EH (cell line): ENCODE data around the gene CARNS1.
A peak's percentile ranks its signal among the peaks of the same experiment; 100 is the strongest.

Experiments used
- DNase-seq: peaks from one replicate; pipeline ENCODE4 v3.0.0-alpha.2; 2015; ENCODE audit warnings: low read depth

Gene CARNS1, protein sequence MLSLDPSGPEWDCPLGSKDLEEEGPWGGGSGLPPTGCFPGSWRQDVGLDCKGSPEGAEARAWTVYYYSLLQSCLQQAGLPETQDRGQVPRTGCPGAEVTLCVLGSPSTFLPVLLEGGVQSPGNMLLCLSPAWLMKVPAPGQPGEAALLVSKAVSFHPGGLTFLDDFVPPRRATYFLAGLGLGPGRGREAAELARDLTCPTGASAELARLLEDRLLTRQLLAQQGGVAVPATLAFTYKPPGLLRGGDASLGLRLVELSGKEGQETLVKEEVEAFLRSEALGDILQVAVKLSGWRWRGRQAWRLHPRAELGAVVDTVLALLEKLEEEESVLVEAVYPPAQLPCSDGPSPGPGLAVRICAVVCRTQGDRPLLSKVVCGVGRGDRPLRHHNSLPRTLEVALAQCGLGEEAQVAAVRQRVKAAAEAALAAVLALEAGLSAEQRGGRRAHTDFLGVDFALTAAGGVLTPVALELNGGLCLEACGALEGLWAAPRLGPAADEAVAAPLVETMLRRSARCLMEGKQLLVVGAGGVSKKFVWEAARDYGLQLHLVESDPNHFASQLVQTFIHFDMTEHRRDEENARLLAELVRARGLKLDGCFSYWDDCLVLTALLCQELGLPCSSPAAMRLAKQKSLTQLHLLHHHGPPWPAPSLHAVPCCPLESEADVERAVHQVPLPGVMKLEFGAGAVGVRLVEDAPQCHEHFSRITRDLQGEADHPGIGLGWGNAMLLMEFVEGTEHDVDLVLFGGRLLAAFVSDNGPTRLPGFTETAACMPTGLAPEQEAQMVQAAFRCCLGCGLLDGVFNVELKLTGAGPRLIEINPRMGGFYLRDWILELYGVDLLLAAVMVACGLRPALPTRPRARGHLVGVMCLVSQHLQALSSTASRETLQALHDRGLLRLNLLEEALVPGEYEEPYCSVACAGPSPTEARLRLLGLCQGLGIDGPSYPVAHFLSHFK

DNA sequence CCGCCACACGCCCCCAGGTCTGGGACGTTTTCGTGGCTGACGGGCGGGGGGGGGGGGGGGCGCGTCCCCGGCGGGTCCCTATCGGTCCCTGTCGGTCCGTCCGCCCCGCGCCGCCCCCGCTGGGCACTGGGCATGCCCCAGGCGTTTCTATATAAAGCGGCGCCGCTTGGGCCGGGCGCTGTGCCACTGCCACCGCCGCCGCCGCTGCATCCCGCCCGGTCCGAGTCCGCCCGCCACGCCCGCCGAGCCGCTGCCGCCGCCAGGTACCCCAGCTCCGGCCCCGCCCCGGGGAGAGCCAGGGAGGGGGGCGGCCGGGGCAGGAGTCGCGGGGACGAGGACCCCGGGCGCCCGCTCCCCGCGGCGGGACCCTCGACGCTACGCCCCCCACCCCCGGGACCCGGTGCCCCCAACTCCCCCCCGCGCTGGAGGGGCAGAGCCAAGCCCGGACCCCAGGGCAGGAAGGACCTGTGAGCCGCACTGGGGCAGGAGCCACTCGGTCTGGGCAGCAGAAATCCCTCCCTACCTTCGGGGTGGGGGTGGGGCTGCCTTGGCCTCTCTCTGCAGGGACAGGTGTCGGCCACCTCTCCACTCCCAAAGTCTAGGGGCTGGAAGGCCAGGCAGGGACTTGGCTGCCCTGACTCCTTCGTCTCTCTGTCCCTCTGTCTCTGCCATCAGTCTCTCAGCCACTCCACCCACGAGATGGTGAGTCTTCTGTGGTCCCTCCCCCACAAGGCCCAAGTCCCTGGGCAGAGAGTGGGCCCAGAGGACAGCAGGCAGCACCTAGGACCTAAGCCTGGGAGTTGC is at the start of gene CARNS1:
CARNS1 (plus strand) TSS at position 178 of the 804 bp plus-strand sequence; CDS start at position 700, 522 bp downstream.
- no peak for DNase-seq

DNA sequence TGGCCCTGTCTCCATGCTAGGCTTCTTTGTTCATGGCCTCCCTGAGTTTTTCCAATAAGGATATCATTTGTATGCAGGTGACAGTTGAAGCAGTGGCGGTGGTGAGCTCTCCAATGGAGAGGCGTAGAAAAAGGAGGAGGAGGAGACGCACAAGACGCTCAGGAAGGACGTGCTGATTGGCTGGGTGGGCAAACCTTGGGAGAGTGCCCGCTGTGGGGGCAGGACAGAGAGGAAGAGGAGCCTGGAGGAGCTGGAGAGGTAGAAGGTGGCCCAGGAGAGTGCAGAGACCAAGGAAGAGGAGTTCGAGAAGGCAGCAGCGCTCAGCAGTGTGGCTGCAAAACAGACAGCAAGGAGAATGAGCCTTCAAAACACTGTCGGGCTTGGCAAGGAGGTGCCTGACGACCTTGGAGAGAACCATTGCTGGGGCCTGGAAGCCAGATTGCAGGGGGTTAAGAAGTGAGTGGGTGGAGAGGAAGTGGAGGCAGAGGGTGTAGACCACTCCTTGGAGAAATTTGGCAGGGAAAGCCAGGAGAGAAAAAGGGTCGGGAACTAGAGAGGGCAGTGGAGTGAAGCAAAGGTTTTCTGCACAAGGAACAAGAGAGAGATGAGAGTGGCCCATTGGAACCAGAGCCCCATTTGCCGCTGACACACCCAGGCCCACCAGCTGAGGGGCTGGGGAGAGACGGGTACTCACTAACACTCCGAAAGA is 49.6 kb upstream of the CARNS1 start:
- no peak for DNase-seq

DNA sequence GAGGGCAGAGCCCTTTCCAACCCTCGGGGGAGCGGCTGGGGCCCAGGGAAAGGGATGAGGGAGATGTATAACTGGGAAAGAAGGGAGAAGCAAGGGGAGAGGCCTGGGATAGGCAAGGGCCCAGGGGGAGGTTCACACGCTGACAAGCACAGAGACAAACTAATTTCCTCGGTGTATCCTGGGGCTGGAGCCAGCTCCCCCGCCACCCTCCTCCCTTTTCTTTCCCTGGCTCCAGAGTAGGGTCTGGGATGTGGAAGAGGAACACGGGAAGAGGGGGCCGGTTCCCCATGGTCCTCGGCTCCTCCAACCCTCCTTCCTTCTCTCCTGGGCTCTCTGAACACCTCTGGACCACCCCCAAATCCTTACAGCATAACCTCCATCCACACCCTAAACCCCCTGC is 48.9 kb upstream of the CARNS1 start:
- no peak for DNase-seq

DNA sequence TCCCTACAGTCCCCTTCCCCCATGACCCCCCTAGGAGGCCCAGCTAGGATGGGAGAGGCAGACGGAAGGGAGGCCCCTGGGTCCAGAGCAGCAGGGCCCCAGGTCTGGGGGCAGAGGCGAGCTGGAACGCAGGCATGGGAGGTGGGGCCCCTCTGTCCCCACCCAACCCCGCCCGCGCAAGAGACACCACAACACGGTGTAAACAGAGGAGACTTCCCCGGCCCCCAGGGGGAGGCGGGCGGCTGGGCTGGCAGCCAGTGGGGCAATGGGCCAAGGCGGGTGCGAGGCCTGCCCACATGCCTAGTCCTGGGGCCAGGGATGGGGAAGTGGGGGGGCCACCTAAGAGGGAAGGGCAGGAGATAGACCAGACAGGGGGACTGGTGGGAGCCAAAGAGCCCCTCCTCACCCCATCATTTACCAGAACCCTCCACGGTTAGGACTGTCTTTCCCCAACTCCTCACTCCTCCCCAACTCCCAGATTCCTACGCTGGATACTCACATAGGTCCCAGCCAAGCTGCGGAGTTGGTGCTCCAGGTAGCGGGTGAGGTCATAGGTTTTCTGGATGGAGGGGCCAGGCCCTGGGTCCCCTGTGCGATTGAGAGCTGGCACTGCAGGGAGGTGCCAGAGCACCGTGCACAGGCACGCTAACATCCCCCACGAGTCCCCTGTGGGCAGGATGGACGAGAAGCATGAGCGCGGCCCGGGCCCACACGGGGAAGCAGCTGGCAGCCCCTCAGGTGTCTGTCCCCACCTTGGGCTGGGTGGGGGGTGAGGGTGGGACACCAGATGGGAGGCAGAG is 48.3 kb upstream of the CARNS1 start:
- DNase-seq, result no peak

DNA sequence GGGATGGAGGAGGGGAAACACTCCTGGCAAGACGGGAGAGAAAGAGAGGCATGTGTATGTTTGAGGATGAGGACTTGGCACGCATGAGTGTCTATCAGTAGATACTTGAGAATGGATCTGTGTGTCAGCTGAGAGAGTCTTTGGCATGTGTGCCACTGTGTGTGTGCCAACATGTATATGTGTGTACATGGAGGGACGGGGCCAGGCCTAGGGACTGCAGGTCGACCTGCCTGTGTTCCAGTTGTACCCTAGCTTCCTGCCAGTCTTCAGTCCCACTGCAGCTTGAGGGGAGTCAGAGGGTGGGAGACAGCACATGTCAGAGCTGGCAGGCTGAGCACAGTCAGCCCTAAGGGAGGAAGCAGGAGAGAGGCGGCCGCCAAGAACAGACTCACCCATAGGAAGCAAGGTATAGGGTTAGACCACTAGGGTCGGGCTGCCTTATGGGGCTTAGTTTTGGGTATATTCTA is 47.7 kb upstream of the CARNS1 start:
- no peak for DNase-seq

DNA sequence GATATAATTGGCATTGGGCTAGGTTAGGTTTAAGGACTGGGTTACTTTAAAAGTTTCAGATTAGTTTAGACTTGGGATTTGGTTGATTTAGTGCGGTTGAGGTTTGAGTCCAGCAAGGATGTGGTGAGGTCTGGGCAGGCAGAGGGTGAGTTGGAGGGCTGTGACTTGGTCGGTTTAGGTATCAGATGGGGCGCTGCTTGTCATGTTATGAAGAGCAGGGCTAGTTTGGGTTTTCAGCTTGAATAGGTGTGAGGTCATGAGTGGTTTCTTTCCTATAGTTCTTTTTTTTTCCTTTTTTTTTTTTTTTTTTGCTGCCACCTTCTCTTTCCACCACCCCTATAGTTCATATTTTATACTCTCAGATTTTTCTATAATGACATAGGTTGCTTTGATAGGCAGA is 46.9 kb upstream of the CARNS1 start:
- DNase-seq, result no peak

DNA sequence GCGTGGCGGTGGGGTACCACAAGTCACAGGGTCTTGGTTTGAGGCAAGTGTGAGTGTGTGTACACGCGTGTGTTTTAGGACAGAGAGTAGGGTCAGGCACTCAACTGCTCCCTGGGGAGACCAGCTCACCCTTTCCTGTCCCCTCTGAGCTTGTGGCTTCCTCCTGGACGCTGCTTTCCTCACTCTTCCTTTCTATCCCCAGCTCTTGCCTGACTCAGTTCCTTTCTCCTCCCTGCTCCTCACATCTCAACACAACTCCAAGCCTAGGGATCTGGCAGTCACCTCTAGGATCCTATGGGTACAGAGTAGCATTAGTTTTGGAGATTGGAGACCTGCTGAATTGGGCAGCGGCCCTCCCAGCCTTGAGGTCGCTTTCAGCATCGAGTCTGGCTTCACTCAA is 46.2 kb upstream of the CARNS1 start:
- DNase-seq, result no peak

DNA sequence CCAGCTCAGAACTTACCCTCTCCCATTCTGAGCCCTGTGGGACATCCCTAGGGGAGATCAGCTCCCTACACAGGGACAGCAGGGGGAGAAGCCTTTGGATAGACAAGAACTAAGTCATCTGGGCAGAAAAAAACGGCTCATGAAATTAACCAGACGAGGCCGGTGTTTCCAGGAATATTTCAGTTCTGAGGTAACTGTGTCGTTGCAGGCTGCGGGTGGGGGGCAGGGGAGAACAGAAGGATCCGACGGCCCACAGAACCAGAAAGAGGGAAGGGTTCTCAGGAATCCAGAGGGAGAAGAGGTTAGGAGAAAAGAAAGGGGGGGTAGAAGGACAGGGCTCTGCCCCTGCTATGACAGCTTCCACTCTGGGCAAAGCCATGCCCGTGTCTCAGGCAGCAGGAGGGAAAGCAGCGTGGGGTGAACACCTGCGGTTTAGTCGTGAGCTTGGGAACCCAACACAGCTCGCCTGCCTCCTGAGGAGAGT is 45.6 kb upstream of the CARNS1 start:
- DNase-seq, result peak; percentile 66

DNA sequence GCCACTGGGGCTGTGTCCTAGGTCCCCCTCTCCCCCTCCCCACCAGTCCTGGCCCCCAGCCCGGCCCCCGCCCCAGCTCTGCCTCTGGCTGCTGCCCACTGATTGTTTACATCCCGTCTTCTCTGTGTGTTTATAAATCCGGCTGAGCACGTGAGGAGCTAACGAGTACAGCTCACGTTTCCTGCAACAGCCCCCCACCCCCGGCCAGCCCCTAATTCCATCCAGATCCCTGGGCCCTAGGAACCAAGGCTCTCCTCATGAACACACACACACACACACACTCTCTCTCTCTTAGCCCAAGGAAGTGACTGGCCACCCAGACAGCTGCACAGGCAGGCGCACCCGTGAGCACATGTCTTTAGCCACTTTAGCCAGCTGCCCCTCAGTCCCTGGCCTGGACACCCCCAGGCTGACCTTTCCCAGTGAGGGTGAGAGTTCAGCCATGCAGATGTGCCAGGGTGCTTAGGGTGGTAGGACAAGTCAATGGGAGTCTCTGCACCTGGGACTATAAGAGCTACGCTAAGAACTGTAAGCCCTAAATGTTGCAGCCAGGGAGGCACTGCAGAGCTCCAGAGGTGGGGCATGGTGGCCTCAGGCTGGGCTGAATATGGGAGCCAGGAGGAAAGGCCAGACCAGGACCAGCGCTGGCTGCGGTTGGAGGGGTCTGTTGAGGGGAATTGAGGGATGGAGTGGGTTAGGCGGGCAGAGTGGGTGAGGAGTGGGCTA is 45.0 kb upstream of the CARNS1 start:
- peak; percentile 68 for DNase-seq

DNA sequence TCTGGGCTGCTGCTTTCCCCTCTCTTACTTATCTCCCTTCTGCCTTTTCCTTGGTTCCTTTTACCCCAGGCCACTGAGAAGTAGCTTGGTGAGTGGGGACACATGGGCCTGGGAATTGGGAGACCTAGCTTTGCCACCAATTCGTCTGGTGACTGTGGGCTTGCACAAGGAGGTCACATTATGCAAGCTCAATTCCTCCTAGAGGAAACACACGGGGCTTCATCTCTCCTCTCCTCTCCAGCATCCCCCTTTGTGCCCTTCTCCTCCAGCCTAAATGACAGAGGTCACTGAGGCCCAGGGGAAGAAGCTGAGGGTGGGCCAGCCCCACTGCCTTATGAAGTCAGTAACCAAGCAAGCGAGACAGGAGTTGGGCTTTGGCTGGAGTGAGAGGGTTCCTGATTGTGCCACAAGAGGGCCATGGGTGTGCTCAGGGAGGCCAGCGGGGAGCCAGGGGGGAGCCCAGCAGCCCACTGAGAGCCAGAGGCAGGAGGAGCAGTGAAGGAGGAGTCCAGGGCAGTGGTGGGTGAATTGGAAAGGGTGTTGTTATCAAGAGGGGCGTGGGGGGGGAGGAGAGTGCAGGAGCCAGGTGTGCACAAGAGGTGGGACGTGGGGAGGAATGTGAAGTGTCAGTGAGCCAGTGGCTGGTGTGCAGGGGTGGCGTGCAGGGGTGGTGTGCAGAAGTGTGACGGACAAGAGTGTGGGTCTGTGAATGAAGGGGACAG is 44.1 kb upstream of the CARNS1 start:
- peak; percentile 72 for DNase-seq

DNA sequence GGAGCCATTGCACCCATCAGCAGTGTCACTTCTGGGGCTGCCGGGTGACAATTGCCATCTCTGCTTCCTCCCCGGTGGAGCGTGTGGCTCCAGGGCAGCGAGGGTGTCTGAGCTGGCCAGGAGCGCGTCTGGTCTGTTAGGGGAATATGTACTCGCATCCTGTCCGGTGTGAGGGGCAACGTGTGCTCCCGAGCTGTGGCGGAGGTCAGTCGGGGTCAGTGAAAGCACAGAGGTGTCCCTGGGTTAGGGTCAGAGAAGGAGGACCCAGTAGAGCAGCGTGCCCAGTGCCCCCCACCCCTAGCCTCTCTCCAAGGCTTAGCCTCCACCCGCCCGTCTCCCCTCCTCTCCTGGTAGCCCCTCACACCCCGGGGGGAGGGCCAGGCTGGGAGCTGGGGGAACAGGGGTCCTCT is 43.6 kb upstream of the CARNS1 start:
- no peak for DNase-seq

DNA sequence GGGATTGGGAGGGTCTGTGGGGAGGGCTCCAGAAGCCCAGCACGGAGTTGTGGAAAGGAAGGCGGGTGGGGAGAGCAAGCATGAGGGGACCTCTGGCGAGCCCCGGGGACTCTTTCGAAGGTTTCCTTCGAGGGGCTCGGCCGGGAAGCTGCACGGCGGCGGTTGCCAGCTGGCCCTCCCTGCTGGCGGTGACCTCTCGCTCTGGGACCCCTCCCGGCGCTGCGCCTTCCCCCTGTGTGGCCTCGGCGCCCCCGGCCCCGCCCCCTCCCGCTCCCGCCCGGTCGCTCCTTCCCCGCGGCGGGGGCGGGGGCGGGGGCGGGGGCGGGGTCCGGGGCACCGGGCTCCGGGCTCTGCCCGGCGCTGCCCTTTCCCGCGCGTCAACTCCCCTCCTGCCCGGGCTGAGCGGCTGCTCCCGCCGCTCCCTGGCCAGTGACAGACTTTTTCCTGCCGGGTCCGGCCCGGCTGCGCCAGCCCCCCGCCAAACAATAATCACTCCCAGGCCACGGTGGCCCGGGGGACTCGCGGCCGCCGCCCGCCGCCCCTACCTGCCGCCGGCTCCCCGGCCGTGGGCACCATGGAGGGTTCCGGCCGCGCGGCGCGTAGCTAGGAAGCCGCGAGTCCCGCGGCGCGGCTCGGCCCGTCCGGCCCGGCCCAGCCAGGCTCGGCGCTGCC is 43.0 kb upstream of the CARNS1 start:
- DNase-seq, result no peak

DNA sequence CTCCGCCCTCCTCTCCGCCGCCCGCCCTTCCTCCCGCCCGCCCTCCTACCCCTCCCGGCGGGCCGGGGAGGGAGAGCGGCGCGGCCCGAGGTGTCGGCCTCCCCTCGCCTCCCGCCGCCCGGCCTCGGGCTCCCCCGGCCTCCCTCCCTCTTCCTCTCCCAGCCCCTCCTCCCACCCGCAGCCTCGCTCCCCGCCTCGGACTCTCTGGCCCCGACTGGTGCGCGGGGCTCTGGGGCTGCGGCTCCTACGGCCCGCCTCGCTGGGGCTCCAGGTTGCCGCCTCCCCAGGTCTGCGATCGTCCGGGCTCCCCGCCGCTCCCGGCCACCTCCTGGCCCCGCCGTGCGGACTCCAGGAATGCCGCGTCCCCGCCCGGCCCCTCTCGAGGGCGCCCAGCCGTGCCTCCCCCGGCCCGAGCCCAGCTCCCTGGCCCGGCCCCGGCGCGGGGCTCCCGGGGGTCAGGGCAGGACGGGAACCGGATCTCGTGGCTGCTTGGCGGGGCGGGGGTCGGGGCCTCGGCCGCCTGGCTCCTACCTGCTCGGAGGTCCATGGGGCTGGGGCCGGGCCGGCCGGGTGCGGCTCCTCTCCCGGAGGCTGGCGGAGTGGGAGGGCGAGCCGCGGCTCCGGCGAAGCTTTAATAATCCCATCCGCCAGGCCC is 42.4 kb upstream of the CARNS1 start, which contains the start of gene CLCF1:
CLCF1 (minus strand) TSS at position 606 of the 655 bp plus-strand sequence; CDS start at position 547, 59 bp downstream.
- peak; percentile 79 for DNase-seq

DNA sequence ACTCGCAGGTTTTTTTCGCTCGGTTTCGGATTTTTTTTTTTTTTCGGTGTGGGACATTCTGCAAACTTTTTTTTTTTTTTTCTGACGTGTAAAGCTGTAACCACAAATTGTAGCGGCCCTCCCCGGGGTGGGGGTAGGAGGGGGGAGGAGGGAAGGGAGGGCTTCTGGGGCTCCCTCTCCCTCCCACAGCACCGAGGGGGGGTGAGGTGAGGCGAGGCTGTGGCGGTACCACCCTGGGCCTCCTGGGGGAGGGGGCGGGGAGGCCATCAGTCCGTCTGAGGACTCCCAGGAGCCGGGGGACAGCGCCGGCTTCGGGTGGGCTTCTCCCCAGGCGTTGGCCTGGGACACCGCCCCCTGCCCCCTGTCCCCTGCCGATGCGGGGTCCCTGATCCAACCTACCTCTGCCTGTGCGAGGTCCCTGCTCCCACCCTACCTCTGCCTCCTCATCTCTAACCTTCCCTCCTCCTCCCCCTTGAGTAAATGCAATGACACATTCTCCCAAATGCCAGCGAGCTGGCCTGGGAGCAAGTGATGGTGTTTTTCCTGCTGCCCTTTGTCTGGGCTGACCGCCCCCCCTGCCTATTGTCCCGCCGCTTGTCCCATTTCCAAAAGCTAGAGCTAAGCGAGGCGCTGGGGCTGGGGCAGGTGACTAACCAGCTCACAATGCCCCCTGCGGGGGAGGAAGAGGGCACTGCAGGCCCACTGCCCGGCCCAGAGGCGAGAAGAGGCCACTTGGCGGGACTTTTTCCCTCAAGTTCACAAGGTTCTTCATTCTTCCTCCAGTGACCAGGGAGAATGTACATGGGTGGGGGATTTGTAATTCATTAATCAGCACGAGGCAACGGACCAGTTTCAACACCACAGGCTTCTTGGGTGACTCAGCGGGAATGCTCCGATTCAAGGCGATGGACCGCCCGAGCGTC is 41.6 kb upstream of the CARNS1 start:
- peak; percentile 99 for DNase-seq

DNA sequence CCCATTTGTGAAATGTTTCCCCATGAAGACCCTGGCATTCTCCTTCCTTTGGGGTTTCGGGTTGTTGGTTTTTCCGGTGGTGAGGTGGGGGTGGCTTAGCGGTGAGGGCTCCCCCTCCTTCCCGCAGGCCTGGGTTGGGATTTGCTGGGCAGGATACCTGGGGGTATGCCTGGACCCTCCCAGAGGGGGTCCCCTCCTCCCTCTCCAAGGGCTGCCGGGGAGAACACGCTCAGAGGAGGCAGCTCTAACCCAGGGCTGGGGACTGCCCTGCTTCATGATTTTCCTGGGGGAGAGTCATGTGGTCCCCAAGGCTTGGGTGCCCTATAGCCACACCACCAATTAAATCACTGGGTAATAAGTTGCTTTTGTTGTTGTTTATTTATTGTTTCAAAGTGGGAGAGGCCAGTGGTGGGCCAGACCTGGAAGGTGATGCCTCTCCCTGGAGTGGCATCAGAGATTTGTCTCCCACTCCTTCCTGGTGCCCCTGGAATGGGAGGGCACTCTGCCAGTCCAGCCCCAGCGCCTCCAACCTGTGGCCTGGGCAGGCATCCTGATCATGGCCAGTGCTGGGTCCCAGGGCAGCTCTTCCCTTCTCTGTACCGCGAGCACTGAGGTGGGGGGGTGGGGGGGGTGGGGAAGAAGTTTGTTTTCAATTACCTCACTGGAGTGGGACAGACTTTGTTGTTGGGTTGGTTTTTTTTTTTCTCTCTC is 40.8 kb upstream of the CARNS1 start:
- peak; percentile 62 for DNase-seq
